ENCODE data around the gene ULK4.

Gene ULK4

GRCh38 chr3:41485484-41485883, 476.4 kb downstream of the ULK4 start:
- Histone ChIP-seq H3K79me2 (ENCODE audit: insufficient read depth, low read length) (no peaks in the 10 kb centered on the region), H3K27me3 (ENCODE audit: insufficient read depth, low read length, poor library complexity) (no peaks in the 10 kb centered on the region), H2AFZ (ENCODE audit: low read depth, low read length) (no peak overlapping the region), H3K4me1 (ENCODE audit: insufficient read depth, low read length) (no peaks in the 10 kb centered on the region), H3K4me2 (ENCODE audit: insufficient read depth, low read length) (no peak overlapping the region), H3K9me3 (ENCODE audit: insufficient read depth, low read length, severe bottlenecking) (no peaks in the 10 kb centered on the region), H4K20me1 (ENCODE audit: insufficient read depth, low read length) (no peaks in the 10 kb centered on the region), H3K36me3 (ENCODE audit: insufficient read depth, low read length) (no peaks in the 10 kb centered on the region), H3K27ac (ENCODE audit: low read length) (no peak overlapping the region), H3K9ac (ENCODE audit: low read depth, low read length) (no peak overlapping the region), H3K4me3 (ENCODE audit: low read depth in 1 of 2, low read length in 2 of 2) (no peak overlapping the region)
- DNase-seq (no peak), ATAC-seq (ENCODE audit: insufficient read depth, low read depth) (no peak)
- TF ChIP-seq, protein P1, sequence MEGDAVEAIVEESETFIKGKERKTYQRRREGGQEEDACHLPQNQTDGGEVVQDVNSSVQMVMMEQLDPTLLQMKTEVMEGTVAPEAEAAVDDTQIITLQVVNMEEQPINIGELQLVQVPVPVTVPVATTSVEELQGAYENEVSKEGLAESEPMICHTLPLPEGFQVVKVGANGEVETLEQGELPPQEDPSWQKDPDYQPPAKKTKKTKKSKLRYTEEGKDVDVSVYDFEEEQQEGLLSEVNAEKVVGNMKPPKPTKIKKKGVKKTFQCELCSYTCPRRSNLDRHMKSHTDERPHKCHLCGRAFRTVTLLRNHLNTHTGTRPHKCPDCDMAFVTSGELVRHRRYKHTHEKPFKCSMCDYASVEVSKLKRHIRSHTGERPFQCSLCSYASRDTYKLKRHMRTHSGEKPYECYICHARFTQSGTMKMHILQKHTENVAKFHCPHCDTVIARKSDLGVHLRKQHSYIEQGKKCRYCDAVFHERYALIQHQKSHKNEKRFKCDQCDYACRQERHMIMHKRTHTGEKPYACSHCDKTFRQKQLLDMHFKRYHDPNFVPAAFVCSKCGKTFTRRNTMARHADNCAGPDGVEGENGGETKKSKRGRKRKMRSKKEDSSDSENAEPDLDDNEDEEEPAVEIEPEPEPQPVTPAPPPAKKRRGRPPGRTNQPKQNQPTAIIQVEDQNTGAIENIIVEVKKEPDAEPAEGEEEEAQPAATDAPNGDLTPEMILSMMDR (IDR thresholded peaks at IDR 0.05; ENCODE audit: borderline replicate concordance, extremely low read depth, low read length, poor library complexity, severe bottlenecking) = no peak
- TF ChIP-seq EZH2 (IDR thresholded peaks at IDR 0.05; ENCODE audit: borderline replicate concordance, low read depth, low read length, severe bottlenecking) = no peak

DNA sequence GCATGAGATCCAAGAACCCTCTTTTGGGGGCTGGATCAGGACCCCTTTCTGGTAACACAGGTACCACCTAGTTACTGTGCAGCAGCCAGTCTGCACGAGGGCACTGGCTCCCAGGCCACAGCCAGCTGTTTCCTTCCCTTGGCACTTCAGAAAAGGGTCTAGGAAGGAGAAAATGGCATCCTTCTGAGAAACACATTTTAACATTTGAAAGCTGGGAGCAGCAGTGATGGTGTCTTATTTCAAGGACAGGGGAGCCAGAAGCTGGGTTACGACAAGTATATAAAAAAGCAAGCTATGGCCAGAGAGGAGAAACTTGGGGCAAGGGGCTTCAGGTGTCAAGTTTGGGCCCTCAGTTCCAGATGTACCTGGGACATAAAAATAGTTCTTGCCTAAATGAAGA, 479.8 kb downstream of the ULK4 start:
- H3K27ac ChIP-seq (ENCODE audit: low read length) = no peak overlapping the region
- no peak overlapping the region for H2AFZ ChIP-seq (ENCODE audit: low read depth, low read length)
- H3K36me3 ChIP-seq (ENCODE audit: insufficient read depth, low read length) = no peaks in the 10 kb centered on the region
- H3K4me2 ChIP-seq (ENCODE audit: insufficient read depth, low read length) = no peak overlapping the region
- H3K4me3 ChIP-seq (ENCODE audit: low read depth in 1 of 2, low read length in 2 of 2) = no peak overlapping the region
- H4K20me1 ChIP-seq (ENCODE audit: insufficient read depth, low read length) = no peaks in the 10 kb centered on the region
- H3K4me1 ChIP-seq (ENCODE audit: insufficient read depth, low read length) = no peaks in the 10 kb centered on the region
- no peak overlapping the region for H3K9ac ChIP-seq (ENCODE audit: low read depth, low read length)
- no peak for TF ChIP-seq EZH2 (IDR thresholded peaks at IDR 0.05; ENCODE audit: borderline replicate concordance, low read depth, low read length, severe bottlenecking)
- TF ChIP-seq, protein P1 (IDR thresholded peaks at IDR 0.05; ENCODE audit: borderline replicate concordance, extremely low read depth, low read length, poor library complexity, severe bottlenecking) = no peak
- H3K9me3 ChIP-seq (ENCODE audit: insufficient read depth, low read length, severe bottlenecking) = no peaks in the 10 kb centered on the region
- ATAC-seq (ENCODE audit: insufficient read depth, low read depth) (no peak), DNase-seq (no peak)
- H3K79me2 ChIP-seq (ENCODE audit: insufficient read depth, low read length) = no peaks in the 10 kb centered on the region
- no peaks in the 10 kb centered on the region for H3K27me3 ChIP-seq (ENCODE audit: insufficient read depth, low read length, poor library complexity)

GRCh38 chr3:41478278-41478677, 483.6 kb downstream of the ULK4 start:
- Histone ChIP-seq H3K4me1 (ENCODE audit: insufficient read depth, low read length) (no peaks in the 10 kb centered on the region), H3K27me3 (ENCODE audit: insufficient read depth, low read length, poor library complexity) (no peaks in the 10 kb centered on the region), H2AFZ (ENCODE audit: low read depth, low read length) (no peak overlapping the region), H3K4me3 (ENCODE audit: low read depth in 1 of 2, low read length in 2 of 2) (no peak overlapping the region), H3K27ac (ENCODE audit: low read length) (no peak overlapping the region), H4K20me1 (ENCODE audit: insufficient read depth, low read length) (no peaks in the 10 kb centered on the region), H3K9me3 (ENCODE audit: insufficient read depth, low read length, severe bottlenecking) (peaks cover 5% of the 10 kb centered on the region), H3K79me2 (ENCODE audit: insufficient read depth, low read length) (no peaks in the 10 kb centered on the region), H3K4me2 (ENCODE audit: insufficient read depth, low read length) (no peak overlapping the region), H3K9ac (ENCODE audit: low read depth, low read length) (no peak overlapping the region), H3K36me3 (ENCODE audit: insufficient read depth, low read length) (no peaks in the 10 kb centered on the region)
- DNase-seq (no peak), ATAC-seq (ENCODE audit: insufficient read depth, low read depth) (no peak)
- TF ChIP-seq, protein P1 (IDR thresholded peaks at IDR 0.05; ENCODE audit: borderline replicate concordance, extremely low read depth, low read length, poor library complexity, severe bottlenecking) = no peak
- no peak for TF ChIP-seq EZH2 (IDR thresholded peaks at IDR 0.05; ENCODE audit: borderline replicate concordance, low read depth, low read length, severe bottlenecking)

Data from DND-41 (cell line).